Peyer's patch (tissue), 4 donors: Measurements from ENCODE around the gene MARCHF10.

Experiments
- POLR2A ChIP-seq, 2 donors: fragments of 450-650 bp; IDR thresholded peaks; one replicate each; pipeline ENCODE4 v1.5.1; 2017; ENCODE audit warnings: antibody characterized with exemption in 2 of 2, mild to moderate bottlenecking in 2 of 2, moderate library complexity in 2 of 2
- TF ChIP-seq, protein P1 (sequence below), 6 experiments: fragments of 450-650 bp in 4 of 6; fragments of 200-600 bp in 2 of 6; sonication (generic) in 1 of 6; IDR thresholded peaks; one replicate each; pipeline ENCODE4 v1.5.1; 2017 to 2019; ENCODE audit warnings: antibody characterized with exemption in 6 of 6, mild to moderate bottlenecking in 3 of 6, moderate library complexity in 1 of 6

DNA sequence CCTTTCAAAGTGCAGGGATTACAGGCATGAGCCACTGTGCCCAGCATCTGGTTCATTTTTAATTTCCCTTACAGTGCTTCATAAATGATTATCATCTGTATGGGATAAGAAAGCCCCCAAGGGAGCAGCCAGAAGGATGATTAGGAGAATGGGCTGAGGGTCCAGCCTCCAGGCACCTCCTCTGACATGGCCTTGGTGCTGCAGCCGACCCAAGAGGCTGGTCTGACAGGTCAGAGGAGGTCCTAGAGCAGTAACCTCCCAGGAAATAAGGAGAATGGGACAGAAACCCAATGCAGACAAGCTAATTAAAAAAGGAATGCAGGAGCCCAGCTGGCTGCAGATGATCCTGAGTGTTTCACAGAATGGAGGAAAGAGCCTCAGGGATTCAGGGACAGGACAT, 151.7 kb downstream of the MARCHF10 start:
- TF ChIP-seq, protein P1, sequence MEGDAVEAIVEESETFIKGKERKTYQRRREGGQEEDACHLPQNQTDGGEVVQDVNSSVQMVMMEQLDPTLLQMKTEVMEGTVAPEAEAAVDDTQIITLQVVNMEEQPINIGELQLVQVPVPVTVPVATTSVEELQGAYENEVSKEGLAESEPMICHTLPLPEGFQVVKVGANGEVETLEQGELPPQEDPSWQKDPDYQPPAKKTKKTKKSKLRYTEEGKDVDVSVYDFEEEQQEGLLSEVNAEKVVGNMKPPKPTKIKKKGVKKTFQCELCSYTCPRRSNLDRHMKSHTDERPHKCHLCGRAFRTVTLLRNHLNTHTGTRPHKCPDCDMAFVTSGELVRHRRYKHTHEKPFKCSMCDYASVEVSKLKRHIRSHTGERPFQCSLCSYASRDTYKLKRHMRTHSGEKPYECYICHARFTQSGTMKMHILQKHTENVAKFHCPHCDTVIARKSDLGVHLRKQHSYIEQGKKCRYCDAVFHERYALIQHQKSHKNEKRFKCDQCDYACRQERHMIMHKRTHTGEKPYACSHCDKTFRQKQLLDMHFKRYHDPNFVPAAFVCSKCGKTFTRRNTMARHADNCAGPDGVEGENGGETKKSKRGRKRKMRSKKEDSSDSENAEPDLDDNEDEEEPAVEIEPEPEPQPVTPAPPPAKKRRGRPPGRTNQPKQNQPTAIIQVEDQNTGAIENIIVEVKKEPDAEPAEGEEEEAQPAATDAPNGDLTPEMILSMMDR (IDR thresholded peaks at IDR 0.05), result no peak
- no peak for TF ChIP-seq POLR2A (IDR thresholded peaks at IDR 0.05)
